HG03520 (cell line): ENCODE results near the gene CENPA.
"Not testable (repeated sequence)": the region's sequence is repeated elsewhere in the genome, so short reads cannot be mapped to it uniquely, and the experiment has no call there.

Source experiments
- ATAC-seq: cut with Tn5 transposase; IDR thresholded peaks from one replicate; pipeline ENCODE4 v1.9.1; 2021; ENCODE audit warnings: mild to moderate bottlenecking, moderate library complexity; ENCODE audit not compliant: unreplicated experiment

The CENPA gene

DNA sequence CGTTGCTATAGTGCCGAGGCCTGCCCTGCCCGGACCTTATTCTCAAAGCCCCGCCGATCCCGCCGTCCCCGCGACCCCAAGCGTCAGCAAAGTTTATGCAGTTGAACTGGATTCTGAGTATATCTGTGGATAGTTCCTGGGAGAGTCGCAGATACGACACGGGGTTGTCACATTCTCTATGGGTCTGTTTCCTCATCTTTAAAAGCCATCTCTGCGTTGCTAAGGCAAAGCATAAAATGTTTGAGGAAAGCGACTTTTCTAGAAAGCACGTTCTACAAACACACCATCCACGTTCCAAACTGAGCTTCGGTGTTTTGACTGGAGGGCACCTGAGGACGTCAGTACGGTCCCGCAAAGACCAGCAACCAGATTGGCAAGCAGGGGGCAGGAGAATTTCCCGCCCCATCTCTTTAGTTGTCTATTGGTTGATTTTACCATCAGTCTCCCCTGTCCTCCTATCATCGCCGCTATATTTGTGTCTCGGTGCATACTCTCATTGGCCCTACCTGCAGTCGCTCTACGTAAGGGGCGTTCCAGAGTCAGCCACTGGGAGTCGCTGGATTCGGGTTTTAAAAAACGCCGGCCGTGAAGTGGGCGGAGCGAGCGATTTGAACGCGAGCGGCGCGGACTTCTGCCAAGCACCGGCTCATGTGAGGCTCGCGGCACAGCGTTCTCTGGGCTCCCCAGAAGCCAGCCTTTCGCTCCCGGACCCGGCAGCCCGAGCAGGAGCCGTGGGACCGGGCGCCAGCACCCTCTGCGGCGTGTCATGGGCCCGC is at the start of gene CENPA:
Gene CENPA (plus strand): TSS at position 626 of the 776 bp plus-strand sequence. CDS start 141 bp downstream, at position 767.
- ATAC-seq: peak; percentile 98

DNA sequence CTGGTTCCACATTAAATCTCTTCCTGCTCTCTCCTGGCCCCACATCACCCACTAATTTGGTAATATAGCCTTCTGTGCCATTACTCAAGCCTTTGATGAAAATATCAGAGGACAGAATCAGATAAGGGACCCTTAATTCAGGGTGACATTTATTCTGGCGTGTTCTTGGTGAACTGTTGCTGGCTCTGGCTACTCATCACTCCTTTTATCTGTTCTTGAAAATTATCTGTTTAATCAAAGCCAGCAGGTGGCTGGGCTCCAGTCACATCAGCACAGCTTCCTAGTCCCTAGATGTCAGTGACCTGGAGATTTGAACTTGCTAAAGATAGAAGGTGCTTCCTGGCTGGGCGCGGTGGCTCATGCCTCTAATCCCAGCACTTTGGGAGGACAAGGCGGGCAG is 48.6 kb upstream of the CENPA start:
- no peak for ATAC-seq

DNA sequence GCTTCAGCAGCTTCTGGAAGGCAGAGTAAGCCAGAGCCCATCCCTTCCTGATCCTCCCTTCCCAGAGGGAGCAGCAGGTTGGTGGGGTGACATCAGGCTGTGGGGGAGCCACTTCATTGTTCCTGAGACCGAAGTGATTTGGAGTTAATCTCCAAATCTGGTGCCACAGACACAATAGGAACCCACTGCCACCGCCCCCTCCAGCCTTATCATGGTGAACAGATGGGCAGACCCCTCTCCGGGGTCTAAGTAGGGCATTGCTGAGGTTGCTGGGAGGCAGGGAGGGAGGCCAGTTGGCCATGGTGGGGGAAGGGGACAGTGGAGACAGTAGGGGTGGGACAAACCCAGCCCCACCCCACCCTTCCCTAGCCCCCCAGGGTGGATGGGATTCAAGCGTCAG is 47.4 kb upstream of the CENPA start:
- no peak for ATAC-seq

DNA sequence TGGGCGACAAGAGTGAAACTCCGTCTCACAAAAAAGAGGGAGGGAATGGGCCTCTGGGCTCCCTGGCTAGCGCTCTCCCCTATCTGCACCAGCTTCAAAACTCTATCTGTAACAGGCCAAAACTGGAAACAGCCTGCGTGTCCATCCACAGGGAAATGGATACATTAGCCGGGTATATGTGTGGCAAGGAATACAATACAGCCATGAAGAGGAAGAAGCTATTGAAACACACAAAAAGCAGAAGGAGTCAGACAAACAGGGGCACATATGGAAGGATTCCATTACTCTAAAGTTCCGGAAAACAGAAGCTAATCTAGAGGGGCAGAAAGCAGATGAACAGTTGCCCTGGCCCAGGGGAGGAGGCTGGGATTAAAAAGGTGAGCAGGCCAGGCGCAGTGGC is 46.3 kb upstream of the CENPA start:
- ATAC-seq: no peak

DNA sequence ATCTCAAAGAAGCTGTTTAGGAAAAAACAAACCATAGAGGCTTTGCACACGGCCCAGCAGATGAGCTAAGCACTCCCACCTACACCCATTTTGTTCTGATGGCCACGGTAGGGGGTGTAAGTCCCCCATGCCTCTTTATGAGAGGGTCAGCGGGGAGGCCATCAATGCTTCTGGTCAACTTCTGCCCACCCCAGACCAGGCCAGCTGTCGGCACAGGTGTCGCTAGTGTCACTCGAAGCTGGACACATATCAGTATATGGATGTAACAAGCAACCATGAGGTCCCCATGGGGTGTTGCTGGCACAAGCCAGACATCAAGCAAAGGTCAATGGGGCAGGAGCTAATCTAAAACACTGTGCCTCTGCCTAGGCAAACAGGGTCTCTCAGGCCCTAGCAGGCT is 45.5 kb upstream of the CENPA start:
- ATAC-seq: no peak

DNA sequence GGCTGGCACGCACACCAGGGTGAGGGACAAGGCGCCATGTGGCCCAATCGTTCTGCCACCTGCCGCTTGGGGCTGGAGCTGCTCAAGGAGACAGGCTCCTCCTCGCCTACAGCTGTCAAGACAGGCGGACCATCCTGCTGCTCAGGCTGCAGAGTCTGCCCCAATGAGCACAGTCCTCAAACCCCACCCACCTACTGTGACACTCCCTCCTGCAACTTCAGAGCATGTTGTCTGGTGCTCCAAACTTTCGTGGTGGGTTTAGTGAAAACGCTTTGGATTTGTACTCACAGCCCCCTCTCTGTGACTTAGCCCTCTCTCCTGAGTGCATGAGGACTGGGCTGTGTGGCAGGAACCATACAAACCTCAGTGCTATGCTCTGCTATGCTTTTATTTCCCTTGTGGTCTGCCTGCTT is 45.0 kb upstream of the CENPA start:
- no peak for ATAC-seq

DNA sequence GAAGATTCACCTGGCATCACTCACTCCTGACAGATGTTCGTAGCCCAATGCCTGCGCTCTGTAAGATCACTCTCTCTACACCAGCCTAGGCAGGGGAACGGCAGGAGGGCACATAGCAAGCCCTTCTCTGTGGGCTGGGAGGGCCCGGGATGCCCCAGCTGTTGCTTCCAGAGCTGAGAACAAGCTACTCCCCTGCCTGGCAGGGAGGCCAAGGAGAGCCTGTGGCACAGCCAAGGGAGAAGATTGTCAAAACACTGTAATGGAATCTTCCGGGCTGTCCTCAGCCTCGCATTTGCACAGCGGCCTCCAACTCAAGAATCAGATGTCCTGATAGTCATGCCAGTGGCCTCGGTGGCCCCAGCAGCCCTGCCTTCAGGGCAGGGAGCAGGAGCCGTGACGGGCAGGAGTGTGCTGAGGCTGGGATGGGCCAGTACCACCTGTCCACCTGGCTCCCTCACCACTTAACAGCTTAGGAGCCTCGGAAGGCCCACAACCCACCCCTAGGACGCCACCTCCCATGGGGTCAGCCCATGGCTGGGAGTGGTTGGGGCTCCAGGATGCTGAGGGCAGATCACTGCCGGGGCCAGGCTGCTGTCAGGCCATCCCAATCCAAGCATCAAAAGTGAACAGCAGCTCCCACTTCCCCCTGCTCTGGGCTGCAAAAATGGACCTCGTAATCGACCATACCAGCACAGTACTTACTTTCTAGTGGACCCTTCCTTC is 43.6 kb upstream of the CENPA start:
- ATAC-seq: no peak

DNA sequence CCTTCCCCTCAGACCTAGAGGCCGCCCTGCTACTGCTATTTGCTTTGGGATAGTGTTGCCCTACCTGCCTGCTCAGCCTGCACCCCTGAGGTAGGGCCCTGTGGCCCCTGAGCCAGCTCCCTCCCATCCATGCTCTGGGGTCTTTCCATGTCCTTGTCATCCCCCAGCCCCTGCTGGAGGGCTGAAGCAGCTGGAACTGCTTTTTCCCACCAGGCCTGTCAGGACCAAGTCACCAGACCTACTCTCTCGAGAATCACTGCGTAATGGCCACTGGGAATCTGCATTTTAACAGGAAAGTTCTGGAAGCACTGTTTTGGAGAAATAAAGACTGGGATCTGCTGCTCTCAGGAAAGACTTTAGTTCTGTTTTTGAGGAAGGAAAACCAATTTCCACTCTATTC is 42.0 kb upstream of the CENPA start:
- ATAC-seq: no peak

DNA sequence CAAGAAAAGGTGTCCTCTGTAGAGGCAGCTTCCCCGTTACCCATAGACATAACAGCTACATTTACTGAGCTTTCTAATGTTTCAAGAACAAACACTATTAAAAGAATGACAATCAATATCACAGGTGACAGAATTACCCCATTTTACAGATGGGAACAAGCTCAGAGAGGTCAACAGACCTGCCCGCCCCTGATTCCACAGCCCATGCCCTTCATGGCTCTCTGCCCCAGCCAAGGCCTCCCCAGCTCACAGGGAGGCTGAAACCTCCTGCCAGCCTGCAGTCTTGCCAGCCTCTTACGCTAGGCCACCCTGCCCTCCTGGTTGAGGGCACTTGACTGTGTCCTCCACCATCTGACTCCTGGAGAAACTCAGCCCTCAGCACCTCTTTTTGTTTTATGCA is 40.9 kb upstream of the CENPA start:
- no peak for ATAC-seq

DNA sequence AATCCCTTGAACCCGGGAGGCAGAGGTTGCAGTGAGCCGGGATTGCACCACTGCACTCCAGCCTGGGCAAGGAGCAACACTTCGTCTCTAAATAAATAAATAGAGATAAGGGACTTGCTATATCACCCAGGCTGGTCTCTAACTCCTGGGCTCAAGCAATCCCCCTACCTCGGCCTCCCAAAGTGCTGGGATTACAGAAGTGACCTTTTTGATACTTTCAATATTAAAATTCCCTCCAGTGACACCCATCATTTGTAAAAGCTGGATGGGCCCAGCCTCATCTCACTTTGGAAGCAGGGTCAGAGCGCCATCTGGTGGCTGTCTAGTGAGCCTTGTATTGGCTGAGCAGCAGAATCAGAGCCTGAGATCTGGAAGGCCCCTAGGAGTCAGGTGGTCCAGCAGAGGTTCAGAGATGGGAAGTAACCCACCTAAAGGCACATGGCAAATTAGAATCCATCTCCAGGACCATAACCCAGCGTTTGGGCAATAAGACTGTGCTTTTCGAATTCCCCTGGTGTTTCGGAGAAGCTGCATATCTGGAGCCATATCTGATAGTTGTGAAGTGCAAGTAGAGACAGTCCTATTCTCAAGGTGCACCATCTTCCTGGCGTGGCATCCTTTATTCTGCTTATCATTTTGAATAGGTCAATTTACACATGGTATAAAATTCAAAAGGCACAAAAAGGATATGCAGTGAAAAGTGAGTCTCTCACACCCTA is 40.1 kb upstream of the CENPA start:
- ATAC-seq: no peak

DNA sequence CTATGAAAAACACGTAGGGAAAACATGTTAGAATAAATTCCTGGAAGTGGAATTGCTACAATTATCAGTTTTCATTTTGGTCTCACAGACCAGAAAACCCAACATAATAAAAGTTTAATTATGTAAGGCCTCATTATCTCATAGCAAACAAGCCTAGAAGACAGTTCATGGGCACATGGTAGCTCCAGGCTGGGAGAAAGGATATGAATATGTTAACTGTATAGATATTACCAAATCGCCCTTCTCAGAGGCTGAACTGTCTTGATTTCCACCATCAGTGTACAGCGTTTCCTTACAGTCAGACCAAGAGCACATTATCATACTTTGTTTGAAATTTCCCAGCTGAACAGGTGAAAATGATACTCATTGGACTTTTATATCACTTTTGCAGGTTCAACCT is 38.9 kb upstream of the CENPA start:
- ATAC-seq: no peak

DNA sequence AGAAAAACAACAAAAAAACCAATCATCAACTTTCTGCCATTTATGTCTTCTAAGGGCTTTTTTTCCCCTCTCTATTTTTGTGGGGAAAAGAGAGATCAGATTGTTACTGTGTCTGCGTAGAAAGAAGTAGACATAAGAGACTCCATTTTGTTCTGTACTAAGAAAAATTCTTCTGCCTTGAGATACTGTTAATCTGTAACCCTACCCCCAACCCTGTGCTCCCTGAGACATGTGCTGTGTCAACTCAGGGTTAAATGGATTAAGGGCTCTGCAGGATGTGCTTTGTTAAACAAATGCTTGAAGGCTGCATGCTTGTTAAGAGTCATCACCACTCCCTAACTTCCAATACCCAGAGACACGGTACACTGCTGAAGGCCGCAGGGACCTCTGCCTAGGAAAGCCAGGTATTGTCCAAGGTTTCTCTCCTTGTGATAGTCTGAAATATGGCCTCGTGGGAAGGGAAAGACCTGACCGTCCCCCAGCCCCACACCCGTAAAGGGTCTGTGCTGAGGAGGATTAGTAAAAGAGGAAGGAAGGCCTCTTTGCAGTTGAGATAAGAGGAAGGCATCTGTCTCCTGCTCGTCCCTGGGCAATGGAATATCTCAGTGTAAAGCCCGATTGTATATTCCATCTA is 36.0 kb upstream of the CENPA start:
- not testable (repeated sequence) for ATAC-seq

DNA sequence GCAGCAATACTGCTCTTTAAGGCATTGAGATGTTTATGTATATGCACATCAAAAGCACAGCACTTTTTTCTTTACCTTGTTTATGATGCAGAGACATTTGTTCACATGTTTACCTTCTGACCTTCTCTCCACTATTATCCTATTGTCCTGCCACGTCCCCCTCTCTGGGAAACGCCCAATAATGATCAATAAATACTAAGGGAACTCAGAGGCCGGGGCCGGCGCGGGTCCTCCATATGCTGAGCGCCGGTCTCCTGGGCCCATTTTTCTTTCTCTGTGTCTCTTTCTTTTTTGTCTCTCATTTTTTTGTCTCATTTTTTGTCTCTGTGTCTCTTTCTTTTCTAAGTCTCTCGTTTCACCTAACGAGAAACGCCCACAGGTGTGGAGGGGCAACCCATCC is 35.4 kb upstream of the CENPA start:
- ATAC-seq: not testable (repeated sequence)

DNA sequence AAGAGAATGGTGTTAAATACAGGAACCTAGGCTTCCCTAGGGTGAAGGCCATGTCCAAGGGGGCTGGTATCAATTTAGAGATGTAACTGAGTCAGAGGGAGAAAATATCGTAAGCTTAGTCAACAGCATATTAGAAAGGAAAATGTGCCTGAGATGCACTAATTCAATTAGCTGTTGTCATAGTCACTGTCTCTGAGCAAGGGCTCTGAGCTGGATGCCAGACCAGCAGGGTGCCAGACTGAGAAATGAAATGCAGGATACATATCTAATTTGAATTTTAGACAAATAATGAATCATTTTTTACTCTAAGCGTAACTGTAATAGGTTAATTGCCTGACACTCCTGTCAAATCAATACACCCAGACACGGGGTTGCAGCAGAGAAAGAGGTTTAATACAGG is 33.2 kb upstream of the CENPA start:
- no peak for ATAC-seq

DNA sequence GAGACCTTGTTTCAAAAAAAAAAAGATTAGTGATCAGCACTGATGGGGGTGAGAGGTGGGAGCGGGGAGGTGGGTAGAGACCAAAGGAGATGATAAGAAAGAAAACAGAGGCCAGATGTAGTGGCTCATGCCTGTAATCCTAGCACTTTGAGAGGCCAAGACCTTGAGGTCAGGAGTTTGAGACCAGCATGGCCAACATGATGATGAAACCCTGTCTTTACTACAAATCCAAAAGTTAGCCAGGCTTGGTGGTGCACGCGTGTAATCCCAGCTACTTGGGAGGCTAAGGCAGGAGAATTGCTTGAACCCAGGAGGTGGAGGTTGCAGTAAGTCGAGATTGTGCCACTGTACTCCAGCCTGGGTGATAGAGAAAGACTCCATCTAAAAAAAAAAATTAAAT is 31.3 kb upstream of the CENPA start:
- ATAC-seq: no peak

DNA sequence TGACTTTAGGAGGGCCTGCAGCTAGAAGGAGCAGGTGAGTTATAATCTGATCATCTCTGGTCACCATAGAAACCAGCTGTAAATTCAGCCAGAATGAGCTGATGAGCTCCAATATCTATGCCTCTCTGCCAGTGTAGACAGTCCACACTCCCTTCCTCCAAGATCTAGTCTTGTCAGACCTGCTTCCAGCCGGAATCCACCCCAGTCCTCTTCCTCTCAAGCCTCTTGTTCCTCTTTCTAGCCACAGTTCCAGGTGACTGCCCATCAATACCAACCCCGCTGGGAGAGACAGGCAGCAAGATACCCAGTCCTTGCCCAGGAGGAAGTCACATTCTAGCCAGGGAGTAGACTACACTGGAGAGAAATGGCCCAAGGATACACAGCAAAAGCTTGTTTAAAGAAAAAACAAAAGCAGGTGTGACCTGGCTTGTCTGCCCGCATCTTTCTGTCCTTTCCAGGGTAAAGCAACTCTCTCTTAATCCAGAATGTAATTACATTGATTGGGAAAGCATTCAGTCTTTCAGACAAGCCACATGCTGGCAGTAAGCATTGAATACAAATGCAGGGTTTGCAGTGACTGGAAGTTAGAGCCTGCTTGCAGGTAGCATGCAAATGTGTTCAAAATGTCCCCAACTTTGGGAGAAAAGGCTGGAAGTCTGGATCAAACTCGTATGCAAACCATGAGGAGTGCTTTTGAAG is 30.7 kb upstream of the CENPA start:
- no peak for ATAC-seq

DNA sequence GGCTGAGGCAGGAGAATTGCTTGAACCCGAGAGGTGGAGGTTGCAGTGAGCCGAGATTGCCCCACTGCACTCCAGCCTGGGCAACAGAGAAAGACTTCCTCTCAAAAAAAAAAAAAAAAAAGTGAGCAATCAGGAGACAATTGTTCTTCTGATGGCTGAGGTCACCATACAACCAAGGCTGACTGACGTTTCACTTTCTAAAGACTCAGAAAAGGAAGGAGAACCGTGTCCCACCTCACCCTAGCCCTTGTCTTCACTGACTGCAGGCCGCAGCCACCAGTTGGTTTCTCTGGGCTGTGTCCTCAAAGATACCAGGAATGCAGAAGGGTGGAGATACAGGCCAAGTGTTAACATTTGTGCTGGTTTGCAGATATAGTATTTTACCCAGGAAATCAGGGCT is 29.5 kb upstream of the CENPA start:
- no peak for ATAC-seq

DNA sequence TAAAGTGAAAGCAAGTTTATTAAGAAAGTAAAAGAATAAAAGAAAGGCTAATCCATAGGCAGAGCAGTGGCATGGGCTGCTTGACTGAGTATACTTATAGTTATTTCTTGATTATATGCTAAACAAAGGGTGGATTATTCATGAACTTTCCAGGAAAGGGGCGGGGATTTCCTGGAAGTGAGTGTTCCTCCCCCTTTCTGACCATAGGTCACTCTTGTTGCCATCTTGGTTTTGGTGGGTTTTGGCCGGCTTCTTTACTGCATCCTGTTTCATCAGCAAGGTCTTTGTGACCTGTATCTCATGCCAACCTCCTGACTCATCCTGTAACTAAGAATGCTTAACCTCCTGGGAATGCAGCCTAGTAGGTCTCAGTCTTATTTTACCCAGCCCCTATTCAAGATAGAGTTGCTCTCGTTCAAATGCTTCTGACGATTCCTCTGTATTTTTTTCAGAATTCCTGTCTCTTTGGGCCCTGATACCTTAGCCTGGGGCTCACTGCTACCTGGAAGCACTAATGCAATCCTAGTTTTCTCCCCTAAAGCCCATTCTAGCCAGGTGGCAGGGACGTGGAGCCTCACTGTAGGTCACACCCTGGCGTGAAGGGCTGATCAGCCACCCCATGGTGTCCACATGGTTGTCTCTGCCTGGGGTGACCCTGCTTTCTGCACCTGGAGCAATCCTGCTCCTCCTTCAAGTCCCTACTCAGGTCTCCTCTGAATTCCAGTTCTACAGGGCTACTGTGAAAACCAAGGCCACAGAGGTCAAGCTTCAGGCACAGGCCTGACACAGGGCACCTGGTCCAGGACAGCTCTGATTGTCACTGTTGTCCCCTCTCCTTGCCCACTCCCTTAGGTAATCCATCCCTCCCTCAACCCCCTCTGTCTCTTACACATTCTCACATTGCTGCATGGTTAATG is 27.7 kb upstream of the CENPA start:
- ATAC-seq: no peak

DNA sequence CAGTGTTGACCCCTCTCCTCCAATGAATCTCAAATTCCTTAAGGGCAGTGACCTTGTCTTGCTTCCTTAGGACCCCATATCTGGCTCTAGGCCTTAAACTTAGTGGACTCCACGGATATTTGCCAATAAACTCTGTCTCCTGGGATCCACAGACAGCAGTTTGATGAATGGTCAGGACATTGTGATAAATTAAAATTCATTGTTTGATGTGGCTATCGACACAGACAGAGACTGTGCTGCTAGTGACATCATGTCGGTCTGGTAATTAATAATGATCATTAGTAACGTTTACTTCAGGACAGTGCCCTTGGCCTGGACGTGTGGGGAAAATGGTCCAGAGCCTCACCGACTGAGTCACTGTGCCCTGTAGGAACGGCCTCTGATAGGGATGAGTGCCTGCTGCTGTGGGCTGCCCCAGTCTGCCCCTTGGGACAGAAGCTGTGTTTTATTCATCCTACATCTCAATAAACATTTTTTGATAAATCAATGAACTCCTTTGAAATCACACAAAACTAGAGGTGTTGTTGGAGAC is 27.0 kb upstream of the CENPA start:
- no peak for ATAC-seq
